GM21367 (cell line): Measurements from ENCODE around the gene HEG1.
"Not testable (repeated sequence)": the region's sequence is repeated elsewhere in the genome, so short reads cannot be mapped to it uniquely, and the experiment has no call there.

Source experiments
- ATAC-seq: cut with Tn5 transposase; IDR thresholded peaks from one replicate; pipeline ENCODE4 v1.9.1; 2021; ENCODE audit not compliant: unreplicated experiment

HEG1 gene, protein sequence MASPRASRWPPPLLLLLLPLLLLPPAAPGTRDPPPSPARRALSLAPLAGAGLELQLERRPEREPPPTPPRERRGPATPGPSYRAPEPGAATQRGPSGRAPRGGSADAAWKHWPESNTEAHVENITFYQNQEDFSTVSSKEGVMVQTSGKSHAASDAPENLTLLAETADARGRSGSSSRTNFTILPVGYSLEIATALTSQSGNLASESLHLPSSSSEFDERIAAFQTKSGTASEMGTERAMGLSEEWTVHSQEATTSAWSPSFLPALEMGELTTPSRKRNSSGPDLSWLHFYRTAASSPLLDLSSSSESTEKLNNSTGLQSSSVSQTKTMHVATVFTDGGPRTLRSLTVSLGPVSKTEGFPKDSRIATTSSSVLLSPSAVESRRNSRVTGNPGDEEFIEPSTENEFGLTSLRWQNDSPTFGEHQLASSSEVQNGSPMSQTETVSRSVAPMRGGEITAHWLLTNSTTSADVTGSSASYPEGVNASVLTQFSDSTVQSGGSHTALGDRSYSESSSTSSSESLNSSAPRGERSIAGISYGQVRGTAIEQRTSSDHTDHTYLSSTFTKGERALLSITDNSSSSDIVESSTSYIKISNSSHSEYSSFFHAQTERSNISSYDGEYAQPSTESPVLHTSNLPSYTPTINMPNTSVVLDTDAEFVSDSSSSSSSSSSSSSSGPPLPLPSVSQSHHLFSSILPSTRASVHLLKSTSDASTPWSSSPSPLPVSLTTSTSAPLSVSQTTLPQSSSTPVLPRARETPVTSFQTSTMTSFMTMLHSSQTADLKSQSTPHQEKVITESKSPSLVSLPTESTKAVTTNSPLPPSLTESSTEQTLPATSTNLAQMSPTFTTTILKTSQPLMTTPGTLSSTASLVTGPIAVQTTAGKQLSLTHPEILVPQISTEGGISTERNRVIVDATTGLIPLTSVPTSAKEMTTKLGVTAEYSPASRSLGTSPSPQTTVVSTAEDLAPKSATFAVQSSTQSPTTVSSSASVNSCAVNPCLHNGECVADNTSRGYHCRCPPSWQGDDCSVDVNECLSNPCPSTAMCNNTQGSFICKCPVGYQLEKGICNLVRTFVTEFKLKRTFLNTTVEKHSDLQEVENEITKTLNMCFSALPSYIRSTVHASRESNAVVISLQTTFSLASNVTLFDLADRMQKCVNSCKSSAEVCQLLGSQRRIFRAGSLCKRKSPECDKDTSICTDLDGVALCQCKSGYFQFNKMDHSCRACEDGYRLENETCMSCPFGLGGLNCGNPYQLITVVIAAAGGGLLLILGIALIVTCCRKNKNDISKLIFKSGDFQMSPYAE (N-terminal part only)

GRCh38 chr3:125055913-125056745, at the start of gene HEG1:
HEG1 (minus strand) TSS chr3:125055997; CDS start chr3:125055890, 107 bp downstream.
- ATAC-seq, result peak; percentile 54

DNA sequence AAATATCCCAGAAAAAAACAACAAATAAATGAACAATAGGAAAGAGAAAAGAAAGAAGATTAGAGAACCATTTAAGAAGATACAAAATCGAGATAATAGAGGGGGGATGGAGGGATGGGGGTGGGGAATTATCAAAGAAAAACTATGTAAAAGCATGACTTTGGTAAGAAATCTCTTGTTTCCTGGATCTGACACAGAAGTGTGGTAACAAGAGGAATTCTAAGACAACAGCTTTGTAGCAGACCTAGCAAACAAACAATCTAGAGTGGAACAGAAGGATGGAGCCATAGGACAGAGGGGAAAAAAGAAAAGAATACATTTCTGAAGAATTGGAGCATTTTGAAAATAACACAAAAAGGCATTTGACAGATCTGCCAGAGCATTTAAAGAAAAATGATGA, 49.3 kb upstream of the HEG1 start:
- no peak for ATAC-seq

- no peak for ATAC-seq
These were observed 48.8 kb upstream of the HEG1 start for GRCh38 chr3:125104639-125105038.

GRCh38 chr3:125103406-125103805, 47.6 kb upstream of the HEG1 start:
- ATAC-seq, result no peak

- no peak for ATAC-seq
These were observed 46.7 kb upstream of the HEG1 start for GRCh38 chr3:125102470-125102869.

DNA sequence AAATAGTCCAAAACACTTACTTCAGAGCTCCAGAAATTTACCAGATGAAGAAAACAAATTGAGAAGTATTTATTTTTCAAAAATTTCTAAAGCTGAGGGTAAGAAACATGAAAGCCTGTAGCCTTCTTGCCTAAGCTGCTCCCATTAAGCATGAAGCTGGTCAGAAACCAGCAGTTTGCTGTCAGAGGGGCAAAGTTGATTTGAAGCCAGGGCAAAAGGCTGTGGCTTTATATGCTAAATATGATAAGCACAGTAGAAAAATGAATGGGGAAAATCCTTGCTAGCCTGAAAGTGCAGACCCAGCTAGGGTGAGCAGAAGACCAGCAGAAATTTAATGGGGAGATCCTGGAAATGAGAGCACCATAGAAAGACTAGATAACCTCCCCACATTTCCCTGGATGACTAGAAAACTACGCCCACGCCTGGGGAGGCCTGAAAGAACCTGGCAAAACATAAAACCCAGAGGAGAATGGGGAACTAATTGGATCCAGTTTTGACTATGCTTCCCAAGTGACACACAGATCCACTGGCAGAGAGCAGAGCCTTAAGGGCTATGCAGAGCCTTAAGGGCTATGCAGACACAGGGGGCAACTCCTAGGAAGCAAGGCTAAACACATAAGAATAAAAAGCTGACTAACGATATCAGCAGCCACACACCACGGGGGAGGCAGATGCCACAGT, 43.0 kb upstream of the HEG1 start:
- ATAC-seq, result no peak

GRCh38 chr3:125090649-125091048, 34.9 kb upstream of the HEG1 start:
- no peak for ATAC-seq

DNA sequence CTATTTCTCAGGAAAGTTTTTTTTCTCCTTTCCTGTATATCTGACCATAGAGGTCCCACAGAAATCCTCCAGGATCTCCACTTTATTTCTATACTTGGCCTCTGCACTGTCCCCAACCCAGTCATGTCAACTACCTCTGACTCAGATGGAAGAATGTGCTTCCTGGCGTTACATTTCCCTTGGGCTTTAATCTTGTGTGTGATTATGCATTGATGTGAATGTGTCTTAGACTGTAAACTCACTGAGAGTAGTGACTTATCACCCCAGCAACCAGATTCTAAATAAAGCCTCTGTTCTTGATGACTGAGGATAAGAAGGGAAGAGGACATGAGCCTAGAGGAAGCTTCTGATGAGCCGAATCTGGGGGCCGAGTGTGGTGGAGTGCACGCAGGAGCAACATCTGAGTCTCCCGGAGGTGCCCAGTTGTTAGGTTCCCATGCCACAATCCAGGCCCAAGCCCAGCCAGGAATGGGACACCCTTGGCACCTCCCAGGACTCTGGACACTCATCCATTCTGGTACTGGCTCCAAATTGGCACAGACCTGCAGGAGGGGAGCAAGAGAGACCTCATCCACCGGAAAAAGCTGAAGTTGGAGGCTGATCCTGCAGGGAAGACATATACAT, 32.1 kb upstream of the HEG1 start:
- no peak for ATAC-seq

- ATAC-seq, result no peak
These were observed 29.4 kb upstream of the HEG1 start for GRCh38 chr3:125085166-125085565.

DNA sequence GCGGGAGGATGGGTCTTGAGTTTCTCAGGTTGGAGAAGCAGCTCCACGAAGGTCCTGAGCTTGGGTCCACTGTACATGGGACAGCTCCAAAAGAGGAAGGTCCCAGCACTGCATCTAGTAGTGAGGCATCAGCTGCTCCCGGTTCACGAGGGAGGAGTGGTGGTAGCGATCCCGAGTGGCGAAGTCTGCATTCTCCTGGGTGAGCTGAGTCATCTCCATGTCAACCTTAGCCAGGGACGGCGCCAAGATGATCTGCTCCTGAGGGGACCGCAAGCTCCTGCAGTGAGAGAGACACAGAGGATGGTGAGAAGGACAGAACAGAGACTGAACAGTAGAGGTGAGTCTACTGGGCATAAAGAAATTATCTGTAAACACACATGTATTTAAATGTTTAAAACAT, 28.0 kb upstream of the HEG1 start:
- no peak for ATAC-seq

GRCh38 chr3:125082339-125082738, 26.5 kb upstream of the HEG1 start:
- ATAC-seq, result not testable (repeated sequence)

DNA sequence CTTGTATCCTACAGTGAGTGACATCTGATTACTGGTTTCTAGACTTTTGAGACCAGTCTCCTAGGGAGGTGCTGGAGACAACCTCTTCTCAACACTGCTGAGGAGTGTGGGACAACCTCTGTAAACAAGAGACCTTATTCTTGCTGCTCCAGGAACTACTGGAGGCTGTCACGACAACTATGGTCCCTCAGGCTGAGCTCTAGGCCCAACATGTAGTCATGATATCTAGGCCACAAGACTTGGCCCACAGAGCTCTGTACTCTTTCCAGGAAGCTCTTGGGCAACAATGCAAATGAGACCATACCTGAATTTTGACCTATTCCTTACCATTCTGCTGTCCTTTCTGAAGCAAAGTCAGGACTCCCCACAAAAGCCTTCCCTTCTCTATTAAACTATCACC, 24.3 kb upstream of the HEG1 start:
- no peak for ATAC-seq

DNA sequence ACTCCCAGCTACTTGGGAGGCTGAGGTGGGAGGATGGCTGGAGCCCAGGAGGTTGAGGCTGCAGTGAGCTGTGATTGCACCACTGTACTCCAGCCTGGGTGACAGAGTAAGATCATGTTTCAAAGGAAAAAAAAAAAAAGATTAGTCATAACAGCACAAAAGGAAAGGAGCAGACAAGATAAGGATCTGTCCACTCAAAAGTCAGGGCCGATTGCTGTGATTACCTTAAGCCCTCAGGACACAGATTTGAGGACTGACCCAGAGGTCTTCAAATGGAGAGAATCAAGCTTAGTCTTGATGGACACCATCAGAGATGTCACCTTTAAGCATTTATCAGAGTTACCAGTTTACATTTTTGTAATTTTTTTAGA, 23.9 kb upstream of the HEG1 start:
- ATAC-seq, result no peak

GRCh38 chr3:125078951-125079674, 23.3 kb upstream of the HEG1 start:
- no peak for ATAC-seq

- ATAC-seq, result no peak
These were observed 22.1 kb upstream of the HEG1 start for GRCh38 chr3:125077864-125078263.

DNA sequence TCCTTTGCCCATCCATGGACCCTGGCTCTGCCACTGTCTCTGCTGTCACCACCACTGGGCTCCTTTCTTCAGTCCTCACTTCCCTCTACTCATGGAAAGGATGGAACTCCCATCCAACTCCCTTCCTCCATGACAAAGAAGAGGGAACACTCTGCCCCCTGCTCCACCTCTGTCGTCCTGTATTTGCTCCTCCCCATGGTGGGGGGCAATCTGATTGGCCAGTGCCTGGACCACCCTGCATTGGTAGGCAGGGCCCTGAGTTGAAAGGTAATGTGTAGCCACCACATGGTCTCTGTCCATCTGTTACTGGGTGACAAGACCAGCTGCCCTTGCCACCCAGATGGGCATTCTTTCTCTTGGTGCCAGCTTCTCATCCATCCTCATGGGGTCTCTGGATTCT, 20.7 kb upstream of the HEG1 start:
- no peak for ATAC-seq

DNA sequence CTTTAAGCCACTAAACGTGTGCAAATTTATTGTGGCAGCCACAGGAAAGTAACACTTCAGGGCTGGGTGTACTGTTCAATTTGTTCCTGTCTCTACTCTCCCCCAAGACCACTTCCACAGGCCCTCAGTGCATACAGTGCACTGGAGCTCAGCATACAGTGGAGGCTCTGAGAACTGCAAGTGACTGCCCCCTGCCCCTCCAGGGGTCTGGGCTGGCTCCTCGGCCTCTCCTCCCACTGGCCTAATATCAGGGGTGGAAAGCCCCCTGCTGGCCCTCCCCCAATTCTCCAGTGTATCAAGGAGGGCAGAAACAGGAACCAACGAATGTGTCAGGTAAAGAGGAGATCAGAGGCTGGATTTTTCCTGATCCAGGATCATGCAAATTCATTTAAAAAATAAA, 19.9 kb upstream of the HEG1 start:
- ATAC-seq, result no peak

GRCh38 chr3:125073390-125073905, 17.7 kb upstream of the HEG1 start:
- no peak for ATAC-seq
